Endothelial cell of umbilical vein (primary cell): ENCODE results near the gene TTYH2.

Source experiments
- EZH2 ChIP-seq: IDR thresholded peaks from 2 replicates; pipeline ENCODE4 v1.6.1; 2012; ENCODE audit warnings: borderline replicate concordance, low read depth, mild to moderate bottlenecking, moderate library complexity, low read length, inconsistent platforms; ENCODE audit not compliant: severe bottlenecking
- POLR2AphosphoS5 ChIP-seq: IDR thresholded peaks from 2 replicates; pipeline ENCODE4 v1.6.1; 2012; ENCODE audit warnings: low read depth, mild to moderate bottlenecking, control low read depth, low read length, moderate library complexity; ENCODE audit not compliant: insufficient read depth
- TF ChIP-seq, protein P1 (sequence below), 2 donors: IDR thresholded peaks; 1 replicate in 1 of 2; 2 replicates in 1 of 2; pipeline ENCODE4 v1.5.1; 2011; ENCODE audit warnings: low read length in 2 of 2, mild to moderate bottlenecking in 2 of 2, moderate library complexity in 2 of 2, control low read depth in 1 of 2, inconsistent platforms in 1 of 2, low read depth in 1 of 2; ENCODE audit not compliant: insufficient read depth in 1 of 2; ENCODE audit errors: extremely low read depth in 1 of 2

DNA sequence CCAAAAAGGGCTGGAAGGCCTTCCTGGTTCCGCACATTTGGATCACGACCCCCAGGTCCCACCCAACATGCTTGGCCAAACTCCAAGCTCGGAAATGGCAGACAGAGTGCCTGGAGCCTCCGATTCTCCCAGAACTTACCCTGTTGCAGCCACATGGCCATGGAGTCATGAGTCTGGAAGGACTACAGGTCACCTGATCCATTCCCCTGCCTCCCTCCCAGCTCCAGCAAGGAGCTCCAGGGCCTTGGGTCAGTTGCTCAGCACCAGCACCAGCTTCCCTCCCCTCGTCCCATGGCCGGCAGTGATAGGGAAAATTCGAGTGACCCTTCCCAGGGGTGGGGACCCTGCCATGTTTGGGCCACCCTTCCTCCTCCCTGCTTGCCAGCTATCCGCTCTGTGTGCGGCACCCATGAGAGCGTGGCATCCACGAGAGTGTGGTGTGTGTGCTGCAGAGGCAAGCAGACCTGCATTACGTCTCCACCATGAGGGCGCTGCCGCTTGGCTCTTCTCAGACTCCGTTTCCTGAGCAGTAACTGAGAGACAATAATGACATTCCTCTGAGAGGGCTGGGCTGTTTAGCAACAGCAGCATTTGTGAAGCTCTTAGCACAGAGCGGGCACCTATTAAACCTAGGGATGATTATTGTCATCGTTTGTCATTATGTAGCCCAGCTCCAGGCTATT, 31.2 kb upstream of the TTYH2 start:
- TF ChIP-seq, protein P1, sequence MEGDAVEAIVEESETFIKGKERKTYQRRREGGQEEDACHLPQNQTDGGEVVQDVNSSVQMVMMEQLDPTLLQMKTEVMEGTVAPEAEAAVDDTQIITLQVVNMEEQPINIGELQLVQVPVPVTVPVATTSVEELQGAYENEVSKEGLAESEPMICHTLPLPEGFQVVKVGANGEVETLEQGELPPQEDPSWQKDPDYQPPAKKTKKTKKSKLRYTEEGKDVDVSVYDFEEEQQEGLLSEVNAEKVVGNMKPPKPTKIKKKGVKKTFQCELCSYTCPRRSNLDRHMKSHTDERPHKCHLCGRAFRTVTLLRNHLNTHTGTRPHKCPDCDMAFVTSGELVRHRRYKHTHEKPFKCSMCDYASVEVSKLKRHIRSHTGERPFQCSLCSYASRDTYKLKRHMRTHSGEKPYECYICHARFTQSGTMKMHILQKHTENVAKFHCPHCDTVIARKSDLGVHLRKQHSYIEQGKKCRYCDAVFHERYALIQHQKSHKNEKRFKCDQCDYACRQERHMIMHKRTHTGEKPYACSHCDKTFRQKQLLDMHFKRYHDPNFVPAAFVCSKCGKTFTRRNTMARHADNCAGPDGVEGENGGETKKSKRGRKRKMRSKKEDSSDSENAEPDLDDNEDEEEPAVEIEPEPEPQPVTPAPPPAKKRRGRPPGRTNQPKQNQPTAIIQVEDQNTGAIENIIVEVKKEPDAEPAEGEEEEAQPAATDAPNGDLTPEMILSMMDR (IDR thresholded peaks at IDR 0.05; ENCODE audit: extremely low read depth in 1 of 2, insufficient read depth in 1 of 2, low read depth in 1 of 2, low read length in 2 of 2), result no peak
- TF ChIP-seq POLR2AphosphoS5, result no peak
- TF ChIP-seq EZH2, result no peak
